Measurements from ENCODE around the gene FBXL17. TPM values are rescaled to one million over a fixed set of nuclear protein-coding genes. Genes with fewer than 3 reads are reported as not detected.

FBXL17 gene
- total RNA-seq, 4 donors from 2014 or later, result 14.9 to 62.5 (median 20.6) TPM

GRCh38 chr5:107855171-107855570 is 526.7 kb downstream of the FBXL17 start:
- WGBS, result 45% methylated on average over 2 of the region's 2 CpGs
- no peaks in the 10 kb centered on the region for H3K36me3 ChIP-seq
- DNase-seq (ENCODE audit: low spot score in 2 of 2), result no peak
- no peak overlapping the region for H3K27ac ChIP-seq
- no peaks in the 10 kb centered on the region for H3K27me3 ChIP-seq
- no peaks in the 10 kb centered on the region for H3K4me1 ChIP-seq
- H3K9me3 ChIP-seq, result no peaks in the 10 kb centered on the region
- TF ChIP-seq POLR2AphosphoS5 (IDR thresholded peaks at IDR 0.05) (no peak), POLR2A (IDR thresholded peaks at IDR 0.05) (no peak), CTCF (IDR thresholded peaks at IDR 0.05) (no peak), EP300 (IDR thresholded peaks at IDR 0.05) (no peak)
- no peak overlapping the region for H3K4me3 ChIP-seq

GRCh38 chr5:107853696-107854095 is 528.2 kb downstream of the FBXL17 start:
- Histone ChIP-seq H3K27me3 (no peaks in the 10 kb centered on the region), H3K4me1 (no peaks in the 10 kb centered on the region), H3K27ac (no peak overlapping the region), H3K9me3 (no peaks in the 10 kb centered on the region), H3K4me3 (no peak overlapping the region), H3K36me3 (no peaks in the 10 kb centered on the region)
- DNase-seq (ENCODE audit: low spot score in 2 of 2), result no peak
- 93% methylated on average over 6 of the region's 6 CpGs for WGBS
- TF ChIP-seq EP300 (IDR thresholded peaks at IDR 0.05) (no peak), POLR2AphosphoS5 (IDR thresholded peaks at IDR 0.05) (no peak), POLR2A (IDR thresholded peaks at IDR 0.05) (no peak), CTCF (IDR thresholded peaks at IDR 0.05) (no peak)

- no peaks in the 10 kb centered on the region for H3K36me3 ChIP-seq
- 78% methylated on average over 8 of the region's 8 CpGs for WGBS
- DNase-seq (ENCODE audit: low spot score in 2 of 2), result no peak
- H3K9me3 ChIP-seq, result no peaks in the 10 kb centered on the region
- H3K27me3 ChIP-seq, result no peaks in the 10 kb centered on the region
- H3K27ac ChIP-seq, result no peak overlapping the region
- H3K4me3 ChIP-seq, result no peak overlapping the region
- H3K4me1 ChIP-seq, result no peaks in the 10 kb centered on the region
- TF ChIP-seq CTCF (IDR thresholded peaks at IDR 0.05) (no peak), POLR2A (IDR thresholded peaks at IDR 0.05) (no peak)
Observed at GRCh38 chr5:107853031-107853430, 528.9 kb downstream of the FBXL17 start.

- no peak for DNase-seq (ENCODE audit: low spot score in 2 of 2)
- no peaks in the 10 kb centered on the region for H3K9me3 ChIP-seq
- H3K27ac ChIP-seq, result no peak overlapping the region
- TF ChIP-seq POLR2AphosphoS5 (IDR thresholded peaks at IDR 0.05), result no peak
- TF ChIP-seq EP300 (IDR thresholded peaks at IDR 0.05), result no peak
- TF ChIP-seq POLR2A (IDR thresholded peaks at IDR 0.05), result no peak
- TF ChIP-seq CTCF (IDR thresholded peaks at IDR 0.05), result no peak
- H3K4me3 ChIP-seq, result no peak overlapping the region
- no peaks in the 10 kb centered on the region for H3K36me3 ChIP-seq
- whole genome bisulfite sequencing, result 91% methylated on average over 5 of the region's 5 CpGs
- H3K27me3 ChIP-seq, result no peaks in the 10 kb centered on the region
- no peaks in the 10 kb centered on the region for H3K4me1 ChIP-seq
Observed at GRCh38 chr5:107849118-107849517, 532.8 kb downstream of the FBXL17 start.

- Histone ChIP-seq H3K4me1 (no peaks in the 10 kb centered on the region), H3K27ac (no peak overlapping the region), H3K9me3 (no peaks in the 10 kb centered on the region), H3K4me3 (no peak overlapping the region), H3K27me3 (peaks cover 4% of the 10 kb centered on the region), H3K36me3 (no peaks in the 10 kb centered on the region)
- no peak for TF ChIP-seq POLR2AphosphoS5 (IDR thresholded peaks at IDR 0.05)
- 73% methylated on average over 3 of the region's 4 CpGs for WGBS
- no peak for DNase-seq (ENCODE audit: low spot score in 2 of 2)
Observed at GRCh38 chr5:107840592-107840991, 541.3 kb downstream of the FBXL17 start.

- WGBS, result 80% methylated on average over 3 of the region's 3 CpGs
- H3K4me3 ChIP-seq, result no peak overlapping the region
- no peaks in the 10 kb centered on the region for H3K9me3 ChIP-seq
- TF ChIP-seq CTCF (IDR thresholded peaks at IDR 0.05) (no peak), POLR2A (IDR thresholded peaks at IDR 0.05) (no peak), POLR2AphosphoS5 (IDR thresholded peaks at IDR 0.05) (no peak), EP300 (IDR thresholded peaks at IDR 0.05) (no peak)
- no peaks in the 10 kb centered on the region for H3K4me1 ChIP-seq
- no peaks in the 10 kb centered on the region for H3K36me3 ChIP-seq
- no peak for DNase-seq (ENCODE audit: low spot score in 2 of 2)
- no peak overlapping the region for H3K27ac ChIP-seq
- peaks cover 4% of the 10 kb centered on the region for H3K27me3 ChIP-seq
Observed at GRCh38 chr5:107840161-107840560, 541.7 kb downstream of the FBXL17 start.
